Omental fat pad (tissue), 4 donors: ENCODE results near the gene NDE1. TPM values are rescaled to one million over a fixed set of nuclear protein-coding genes. Genes with fewer than 3 reads are reported as not detected.

ENCODE experiments used
- ATAC-seq: fragments of 150-250 bp; one replicate; pipeline ENCODE4 v1.9.1; 2016; ENCODE audit warnings: mild to moderate bottlenecking, moderate library complexity; ENCODE audit not compliant: low FRiP score
- DNase-seq: peaks from one replicate; pipeline ENCODE4 v3.0.0-alpha.2; 2019; ENCODE audit warnings: low spot score
- total RNA-seq, 4 donors: library from RNA; depleted of rRNA; stranded (reverse); fragments of >200 nt; gene quantifications; one replicate each; pipeline ENCODE4 v1.1.0, GENCODE V29; 2016
- TF ChIP-seq, protein P1 (sequence below), 3 donors: fragments of 450-650 bp; IDR thresholded peaks; one replicate each; pipeline ENCODE4 v1.5.1; 2016 to 2017; ENCODE audit warnings: antibody characterized with exemption in 3 of 3, mild to moderate bottlenecking in 3 of 3, moderate library complexity in 2 of 3

Gene NDE1
- total RNA-seq, 4 donors from 2014 or later = 11.9 to 26.2 (median 21.2) TPM

DNA sequence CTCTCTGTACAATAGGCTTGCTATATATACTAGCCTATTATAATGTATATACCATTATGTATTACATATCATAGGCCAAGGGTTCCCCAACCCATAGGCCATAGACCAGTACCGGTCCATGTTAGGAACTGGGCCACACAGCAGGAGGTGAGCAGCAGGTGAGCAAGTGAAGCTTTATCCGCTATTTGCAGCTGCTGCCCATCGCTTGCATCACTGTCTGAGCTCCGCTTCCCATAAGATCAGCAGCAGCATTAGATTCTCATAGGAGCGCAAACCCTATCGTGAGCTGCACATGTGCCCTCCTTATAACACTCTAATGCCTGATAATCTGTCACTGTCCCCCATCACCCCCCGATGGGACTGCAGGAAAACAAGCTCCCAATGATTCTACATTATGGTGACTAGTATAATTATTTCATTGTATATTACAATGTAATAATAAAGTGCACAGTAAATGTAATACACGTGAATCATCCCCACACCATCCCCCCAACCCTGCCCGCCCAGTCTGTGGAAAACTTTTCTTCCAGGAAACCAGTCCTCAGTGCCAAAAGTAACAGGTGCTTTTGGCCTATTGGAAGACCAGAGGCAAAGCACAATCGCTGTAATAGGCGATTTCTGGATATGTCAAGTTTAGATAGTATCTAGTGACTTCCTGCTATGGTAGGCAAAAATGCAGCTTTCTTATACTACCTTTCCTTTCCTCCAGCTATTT is 122.7 kb downstream of the NDE1 start:
- TF ChIP-seq, protein P1, sequence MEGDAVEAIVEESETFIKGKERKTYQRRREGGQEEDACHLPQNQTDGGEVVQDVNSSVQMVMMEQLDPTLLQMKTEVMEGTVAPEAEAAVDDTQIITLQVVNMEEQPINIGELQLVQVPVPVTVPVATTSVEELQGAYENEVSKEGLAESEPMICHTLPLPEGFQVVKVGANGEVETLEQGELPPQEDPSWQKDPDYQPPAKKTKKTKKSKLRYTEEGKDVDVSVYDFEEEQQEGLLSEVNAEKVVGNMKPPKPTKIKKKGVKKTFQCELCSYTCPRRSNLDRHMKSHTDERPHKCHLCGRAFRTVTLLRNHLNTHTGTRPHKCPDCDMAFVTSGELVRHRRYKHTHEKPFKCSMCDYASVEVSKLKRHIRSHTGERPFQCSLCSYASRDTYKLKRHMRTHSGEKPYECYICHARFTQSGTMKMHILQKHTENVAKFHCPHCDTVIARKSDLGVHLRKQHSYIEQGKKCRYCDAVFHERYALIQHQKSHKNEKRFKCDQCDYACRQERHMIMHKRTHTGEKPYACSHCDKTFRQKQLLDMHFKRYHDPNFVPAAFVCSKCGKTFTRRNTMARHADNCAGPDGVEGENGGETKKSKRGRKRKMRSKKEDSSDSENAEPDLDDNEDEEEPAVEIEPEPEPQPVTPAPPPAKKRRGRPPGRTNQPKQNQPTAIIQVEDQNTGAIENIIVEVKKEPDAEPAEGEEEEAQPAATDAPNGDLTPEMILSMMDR (IDR thresholded peaks at IDR 0.05) = no peak
- ATAC-seq = no peak
- no peak for DNase-seq

DNA sequence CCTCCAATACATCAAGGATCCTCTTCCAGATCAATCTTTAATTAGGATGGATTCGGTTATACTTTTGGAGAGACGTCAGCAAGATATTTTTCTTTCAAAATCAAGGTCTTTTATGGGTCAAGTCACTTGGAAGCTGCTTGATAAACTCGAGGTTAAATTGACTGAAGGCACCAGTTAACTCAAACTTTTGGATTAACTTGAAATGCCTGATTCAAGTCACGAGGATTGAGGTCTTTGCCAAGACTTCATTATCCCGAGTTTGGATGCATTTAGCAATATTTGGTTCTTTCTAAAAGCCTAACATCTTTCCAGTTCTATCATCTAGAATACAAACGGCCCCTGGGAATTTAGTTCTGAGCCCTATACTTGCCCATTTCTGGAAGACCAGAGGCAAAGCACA is 123.9 kb downstream of the NDE1 start:
- no peak for ATAC-seq
- no peak for DNase-seq
- TF ChIP-seq, protein P1 (IDR thresholded peaks at IDR 0.05) = no peak

DNA sequence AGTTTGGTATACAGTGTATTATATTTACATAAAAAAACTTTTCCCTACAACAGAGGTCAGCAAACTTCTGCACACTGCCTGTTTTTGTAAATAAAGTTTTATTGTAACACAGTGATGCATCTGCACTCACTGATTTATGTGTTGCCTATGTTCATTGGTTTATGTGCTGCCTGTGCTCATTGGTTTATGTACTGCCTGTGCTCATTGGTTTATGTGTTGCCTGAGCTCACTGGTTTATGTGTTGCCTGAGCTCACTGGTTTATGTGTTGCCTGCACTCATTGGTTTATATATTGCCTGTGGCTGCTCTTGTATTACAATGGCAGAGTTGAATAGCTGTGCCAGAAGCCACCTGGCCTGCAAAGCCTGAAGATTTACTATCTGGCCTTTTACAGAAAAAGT is 125.2 kb downstream of the NDE1 start:
- TF ChIP-seq, protein P1 (IDR thresholded peaks at IDR 0.05) = no peak
- no peak for ATAC-seq

DNA sequence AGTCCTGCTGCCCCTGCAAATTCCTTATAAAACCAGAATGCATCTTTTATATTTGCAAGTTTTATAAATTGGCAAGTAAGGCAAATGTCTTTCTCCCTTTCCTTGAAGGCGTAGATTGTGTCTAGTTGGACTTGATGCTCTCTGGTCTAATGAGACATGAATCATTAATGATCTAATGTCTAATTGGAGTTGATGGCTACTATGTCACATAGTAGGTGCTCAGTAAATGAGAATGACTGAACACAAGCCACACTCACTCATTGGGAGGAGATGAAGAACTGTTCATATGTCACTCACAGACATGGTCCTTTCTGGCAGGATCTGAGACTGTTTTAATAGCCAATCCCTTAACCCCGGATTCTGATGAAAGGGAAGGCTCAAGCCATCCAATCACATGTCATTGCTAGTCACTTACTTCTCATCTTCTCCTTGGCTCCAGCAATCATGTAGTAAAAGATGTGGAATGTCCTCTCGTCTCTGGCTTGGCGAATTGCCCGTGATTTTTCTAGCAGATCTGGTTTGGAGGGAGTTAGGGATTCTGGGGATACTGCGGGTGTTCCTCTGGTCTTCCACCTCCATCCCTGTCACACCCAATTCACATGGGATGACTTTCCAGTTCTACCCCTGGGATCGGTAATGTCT is 125.7 kb downstream of the NDE1 start:
- TF ChIP-seq, protein P1 (IDR thresholded peaks at IDR 0.05) = no peak
- DNase-seq (no peak), ATAC-seq (no peak)

More for the DNA sequence above, 125.2 kb downstream of the NDE1 start:
- DNase-seq = no peak

Other genes starting within 250 kb of the NDE1 start
- 10 to 100 TPM; 28.7 to 47.0 (median 41.8) TPM for gene BMERB1, start 215.7 kb upstream of the NDE1 start, total RNA-seq
- gene MARF1, start 7.1 kb upstream of the NDE1 start, total RNA-seq = 10 to 100 TPM; 20.7 to 53.9 (median 29.3) TPM
- 100 to 1,000 TPM in 1 of 4 donors, 10 to 100 TPM in 3; 22.4 to 206 (median 26.8) TPM for gene MYH11, start 206.8 kb downstream of the NDE1 start, total RNA-seq
- 10 to 100 TPM; 23.5 to 40.5 (median 30.3) TPM for gene CEP20, start 238.4 kb downstream of the NDE1 start, total RNA-seq